HUES64 (cell line): ENCODE results near the gene METRN.
"Not testable (repeated sequence)": the region's sequence is repeated elsewhere in the genome, so short reads cannot be mapped to it uniquely, and the experiment has no call there.

ENCODE experiments used
- H3K27ac ChIP-seq: 2 replicates; pipeline ENCODE4 v1.7.0; 2013; ENCODE audit warnings: low read depth, low read length, inconsistent platforms
- H3K27me3 ChIP-seq: 2 replicates; pipeline ENCODE4 v1.6.1; 2013; ENCODE audit warnings: mild to moderate bottlenecking, low read length; ENCODE audit not compliant: insufficient read depth
- H3K36me3 ChIP-seq: 2 replicates; pipeline ENCODE4 v1.6.1; 2013; ENCODE audit warnings: mild to moderate bottlenecking, low read length; ENCODE audit not compliant: insufficient read depth
- H3K4me1 ChIP-seq: 2 replicates; pipeline ENCODE4 v1.6.1; 2013; ENCODE audit warnings: mild to moderate bottlenecking, low read length, moderate library complexity; ENCODE audit not compliant: insufficient read depth
- H3K4me3 ChIP-seq: 2 replicates; pipeline ENCODE4 v1.5.1; 2013; ENCODE audit warnings: mild to moderate bottlenecking, low read length, moderate library complexity
- H3K9ac ChIP-seq: 2 replicates; pipeline ENCODE4 v1.6.1; 2013; ENCODE audit warnings: mild to moderate bottlenecking, low read depth, low read length
- H3K9me3 ChIP-seq: 2 replicates; pipeline ENCODE4 v1.6.1; 2013; ENCODE audit warnings: low read depth, low read length; ENCODE audit not compliant: insufficient read depth
- WGBS: fragments of 150-250, 120-280 bp; methylation state at CpG from one replicate; pipeline ENCODE4 v1.1.7; 2013; ENCODE audit warnings: missing lambda C conversion rate; 5-methylcytosine and 5-hydroxymethylcytosine counted together

METRN gene

GRCh38 chr16:684961-685696, 29.8 kb upstream of the METRN start:
- WGBS = 95% methylated on average over 61 of the region's 61 CpGs
- no peaks in the 10 kb centered on the region for H3K27me3 ChIP-seq
- H3K4me3 ChIP-seq = no peak overlapping the region
- H3K9ac ChIP-seq = no peak overlapping the region
- peaks cover 40% of the 10 kb centered on the region for H3K36me3 ChIP-seq
- H3K4me1 ChIP-seq = peaks cover 10% of the 10 kb centered on the region; the same call in 1 of the 2 replicates
- H3K27ac ChIP-seq = no peak overlapping the region
- no peaks in the 10 kb centered on the region for H3K9me3 ChIP-seq

GRCh38 chr16:685967-686366, 29.0 kb upstream of the METRN start:
- no peak overlapping the region for H3K4me3 ChIP-seq
- WGBS = 84% methylated on average over 10 of the region's 10 CpGs
- H3K9me3 ChIP-seq = no peaks in the 10 kb centered on the region

GRCh38 chr16:686459-687260, 28.3 kb upstream of the METRN start:
- Histone ChIP-seq H3K4me3 (no peak overlapping the region), H3K27ac (no peak overlapping the region), H3K9ac (no peak overlapping the region), H3K9me3 (no peaks in the 10 kb centered on the region), H3K36me3 (peaks cover 35% of the 10 kb centered on the region), H3K4me1 (peaks cover 5% of the 10 kb centered on the region; the same call in 1 of the 2 replicates), H3K27me3 (peaks cover 7% of the 10 kb centered on the region)
- 96% methylated on average over 51 of the region's 51 CpGs for WGBS

More at GRCh38 chr16:685967-686366, 29.0 kb upstream of the METRN start:
- H3K27me3 ChIP-seq = peaks cover 3% of the 10 kb centered on the region
- H3K36me3 ChIP-seq = peaks cover 40% of the 10 kb centered on the region
- H3K27ac ChIP-seq = no peak overlapping the region
- H3K4me1 ChIP-seq = peaks cover 10% of the 10 kb centered on the region; the same call in 1 of the 2 replicates
- H3K9ac ChIP-seq = no peak overlapping the region

- Histone ChIP-seq H3K4me1 (peaks cover 5% of the 10 kb centered on the region; the same call in 1 of the 2 replicates), H3K27me3 (peaks cover 15% of the 10 kb centered on the region), H3K9ac (no peak overlapping the region), H3K9me3 (no peaks in the 10 kb centered on the region), H3K4me3 (no peak overlapping the region), H3K36me3 (peaks cover 27% of the 10 kb centered on the region), H3K27ac (no peak overlapping the region)
- WGBS = 93% methylated on average over 19 of the region's 19 CpGs
These were observed 27.4 kb upstream of the METRN start for GRCh38 chr16:687499-687898.

- WGBS = 90% methylated on average over 26 of the region's 26 CpGs
- H3K27me3 ChIP-seq = peaks cover 34% of the 10 kb centered on the region
- no peaks in the 10 kb centered on the region for H3K9me3 ChIP-seq
- peaks cover 19% of the 10 kb centered on the region for H3K36me3 ChIP-seq
- H3K4me3 ChIP-seq = peak overlapping the region; percentile 73
- peak overlapping the region; percentile 72; the same call in 1 of the 2 replicates for H3K27ac ChIP-seq
- H3K9ac ChIP-seq = peak overlapping the region; percentile 78
- no peaks in the 10 kb centered on the region for H3K4me1 ChIP-seq
These were observed 25.6 kb upstream of the METRN start for GRCh38 chr16:689175-689897.

- not testable (repeated sequence) for H3K9ac ChIP-seq
- WGBS = 91% methylated on average over 16 of the region's 16 CpGs
These were observed 23.7 kb upstream of the METRN start for GRCh38 chr16:691242-691641.

GRCh38 chr16:692356-693108, 22.4 kb upstream of the METRN start:
- peaks cover 64% of the 10 kb centered on the region for H3K27me3 ChIP-seq
- H3K4me3 ChIP-seq = no peak overlapping the region
- no peaks in the 10 kb centered on the region for H3K36me3 ChIP-seq
- no peaks in the 10 kb centered on the region for H3K4me1 ChIP-seq
- H3K27ac ChIP-seq = no peak overlapping the region
- H3K9ac ChIP-seq = no peak overlapping the region
- 81% methylated on average over 6 of the region's 10 CpGs for WGBS
- H3K9me3 ChIP-seq = no peaks in the 10 kb centered on the region

More at GRCh38 chr16:691242-691641, 23.7 kb upstream of the METRN start:
- Histone ChIP-seq H3K27me3 (peaks cover 52% of the 10 kb centered on the region), H3K36me3 (peaks cover 12% of the 10 kb centered on the region)
- H3K4me3 ChIP-seq, H3K4me1 ChIP-seq, H3K9me3 ChIP-seq, H3K27ac ChIP-seq: not testable (repeated sequence)

- H3K27ac ChIP-seq = no peak overlapping the region
- H3K4me3 ChIP-seq = peak overlapping the region; percentile 56
- 34% methylated on average over 22 of the region's 22 CpGs for WGBS
- no peaks in the 10 kb centered on the region for H3K36me3 ChIP-seq
- H3K9me3 ChIP-seq = no peaks in the 10 kb centered on the region
- no peaks in the 10 kb centered on the region for H3K4me1 ChIP-seq
- H3K9ac ChIP-seq = no peak overlapping the region; the same call in 1 of the 2 replicates
- peaks cover 71% of the 10 kb centered on the region for H3K27me3 ChIP-seq
These were observed 21.6 kb upstream of the METRN start for GRCh38 chr16:693364-693763.

- Histone ChIP-seq H3K27me3 (peaks cover 75% of the 10 kb centered on the region), H3K4me1 (no peaks in the 10 kb centered on the region), H3K9me3 (no peaks in the 10 kb centered on the region), H3K36me3 (no peaks in the 10 kb centered on the region), H3K4me3 (peak overlapping the region; percentile 56), H3K9ac (no peak overlapping the region; the same call in 1 of the 2 replicates), H3K27ac (no peak overlapping the region)
- 4% methylated on average over 37 of the region's 37 CpGs for WGBS
These were observed 21.2 kb upstream of the METRN start for GRCh38 chr16:693766-694165.

- Histone ChIP-seq H3K27me3 (peaks cover 81% of the 10 kb centered on the region), H3K4me1 (no peaks in the 10 kb centered on the region), H3K27ac (no peak overlapping the region), H3K9ac (no peak overlapping the region), H3K4me3 (peak overlapping the region; percentile 56), H3K9me3 (no peaks in the 10 kb centered on the region), H3K36me3 (no peaks in the 10 kb centered on the region)
- 3% methylated on average over 64 of the region's 64 CpGs for WGBS
These were observed 20.6 kb upstream of the METRN start for GRCh38 chr16:694187-694862.
